ENCODE data around the gene ATP2B2.

- TF ChIP-seq CTCF (IDR thresholded peaks at IDR 0.05) (no peak), POLR2A (IDR thresholded peaks at IDR 0.05; ENCODE audit: low read length) (no peak), USF2 (IDR thresholded peaks at IDR 0.05) (no peak), BHLHE40 (IDR thresholded peaks at IDR 0.05; ENCODE audit: low read depth, low read length) (no peak), JUNB (IDR thresholded peaks at IDR 0.05) (no peak), RCOR1 (IDR thresholded peaks at IDR 0.05; ENCODE audit: low read depth, low read length) (no peak)
Observed at GRCh38 chr3:10474847-10475246, 30.5 kb downstream of the ATP2B2 start.
